ENCODE measurements around the gene FAT1. TPM values are rescaled to one million over a fixed set of nuclear protein-coding genes. Genes with fewer than 3 reads are reported as not detected.

Gene FAT1
- total RNA-seq, 2 experiments from 2014 or later = under 0.01 to 0.08 TPM

GRCh38 chr4:186738421-186738820 is 14.8 kb upstream of the FAT1 start:
- ChIA-PET CTCF (ENCODE audit: unreplicated experiment) (no interaction called here), POLR2A (no interaction called here)
- intact Hi-C loops (cut with micrococcal nuclease; ENCODE audit: unreplicated experiment) = no loop called here
- Histone ChIP-seq H3K4me1 (ENCODE audit: insufficient read depth, low read length, poor library complexity, severe bottlenecking) (no peaks in the 10 kb centered on the region), H3K4me2 (ENCODE audit: low read length) (no peak overlapping the region), H4K20me1 (ENCODE audit: insufficient read depth, low read length) (no peaks in the 10 kb centered on the region), H3K36me3 (ENCODE audit: insufficient read depth, low read length) (no peaks in the 10 kb centered on the region), H3K27ac (ENCODE audit: low read depth, low read length, poor library complexity, severe bottlenecking) (no peak overlapping the region), H3K9me2 (ENCODE audit: insufficient read depth, low read length) (no peaks in the 10 kb centered on the region), H3K79me2 (ENCODE audit: insufficient read depth, low read depth, low read length) (no peaks in the 10 kb centered on the region), H3K4me3 (ENCODE audit: low read depth, low read length, poor library complexity, severe bottlenecking) (no peak overlapping the region), H3K9me3 (ENCODE audit: low read length) (no peaks in the 10 kb centered on the region), H2AFZ (ENCODE audit: low read length) (no peak overlapping the region)
- DNase-seq (ENCODE audit: low spot score) = no peak
- BruUV-seq (replicated peaks) = no TSS peak
- TF ChIP-seq, protein P1, sequence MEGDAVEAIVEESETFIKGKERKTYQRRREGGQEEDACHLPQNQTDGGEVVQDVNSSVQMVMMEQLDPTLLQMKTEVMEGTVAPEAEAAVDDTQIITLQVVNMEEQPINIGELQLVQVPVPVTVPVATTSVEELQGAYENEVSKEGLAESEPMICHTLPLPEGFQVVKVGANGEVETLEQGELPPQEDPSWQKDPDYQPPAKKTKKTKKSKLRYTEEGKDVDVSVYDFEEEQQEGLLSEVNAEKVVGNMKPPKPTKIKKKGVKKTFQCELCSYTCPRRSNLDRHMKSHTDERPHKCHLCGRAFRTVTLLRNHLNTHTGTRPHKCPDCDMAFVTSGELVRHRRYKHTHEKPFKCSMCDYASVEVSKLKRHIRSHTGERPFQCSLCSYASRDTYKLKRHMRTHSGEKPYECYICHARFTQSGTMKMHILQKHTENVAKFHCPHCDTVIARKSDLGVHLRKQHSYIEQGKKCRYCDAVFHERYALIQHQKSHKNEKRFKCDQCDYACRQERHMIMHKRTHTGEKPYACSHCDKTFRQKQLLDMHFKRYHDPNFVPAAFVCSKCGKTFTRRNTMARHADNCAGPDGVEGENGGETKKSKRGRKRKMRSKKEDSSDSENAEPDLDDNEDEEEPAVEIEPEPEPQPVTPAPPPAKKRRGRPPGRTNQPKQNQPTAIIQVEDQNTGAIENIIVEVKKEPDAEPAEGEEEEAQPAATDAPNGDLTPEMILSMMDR (conservative IDR thresholded peaks at IDR 0.05; ENCODE audit: low read length) = no peak
- no peak for TF ChIP-seq EZH2phosphoT487 (IDR thresholded peaks at IDR 0.05; ENCODE audit: borderline replicate concordance, low read depth, low read length)

DNA sequence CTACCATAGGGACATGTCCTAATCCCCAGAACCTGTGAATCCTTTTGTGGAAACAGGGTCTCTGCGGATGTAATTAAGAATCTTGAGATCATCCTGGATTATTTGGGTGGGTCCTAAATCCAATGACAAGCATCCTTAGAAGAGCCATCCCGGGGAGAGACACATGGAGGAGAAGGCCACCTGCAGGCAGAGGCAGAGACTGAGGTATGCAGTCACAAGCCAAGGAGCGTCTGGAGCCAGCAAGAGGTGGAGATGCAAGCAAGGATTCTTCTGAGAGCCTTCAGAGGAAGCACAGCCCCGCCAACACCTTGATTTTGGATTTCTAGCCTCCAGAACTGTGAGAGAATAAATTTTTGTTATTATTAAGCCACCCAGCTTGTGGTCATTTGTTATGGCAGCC is 13.8 kb upstream of the FAT1 start:
- no peak overlapping the region for H2AFZ ChIP-seq (ENCODE audit: low read length)
- H3K4me1 ChIP-seq (ENCODE audit: insufficient read depth, low read length, poor library complexity, severe bottlenecking) = no peaks in the 10 kb centered on the region
- no peak for TF ChIP-seq EZH2phosphoT487 (IDR thresholded peaks at IDR 0.05; ENCODE audit: borderline replicate concordance, low read depth, low read length)
- TF ChIP-seq, protein P1 (conservative IDR thresholded peaks at IDR 0.05; ENCODE audit: low read length) = no peak
- no peak overlapping the region for H3K27ac ChIP-seq (ENCODE audit: low read depth, low read length, poor library complexity, severe bottlenecking)
- no peak for DNase-seq (ENCODE audit: low spot score)
- no peaks in the 10 kb centered on the region for H3K36me3 ChIP-seq (ENCODE audit: insufficient read depth, low read length)
- ChIA-PET POLR2A (interaction anchor here (0.7 kb wide), 1 partner anchor 15 kb away, joined by 3 read pairs; no protein-coding TSS in a partner anchor), CTCF (ENCODE audit: unreplicated experiment) (no interaction called here)
- H3K4me3 ChIP-seq (ENCODE audit: low read depth, low read length, poor library complexity, severe bottlenecking) = no peak overlapping the region
- H4K20me1 ChIP-seq (ENCODE audit: insufficient read depth, low read length) = no peaks in the 10 kb centered on the region
- no peaks in the 10 kb centered on the region for H3K79me2 ChIP-seq (ENCODE audit: insufficient read depth, low read depth, low read length)
- H3K4me2 ChIP-seq (ENCODE audit: low read length) = no peak overlapping the region
- H3K9me3 ChIP-seq (ENCODE audit: low read length) = no peaks in the 10 kb centered on the region
- intact Hi-C loops (cut with micrococcal nuclease; ENCODE audit: unreplicated experiment) = no loop called here
- no peaks in the 10 kb centered on the region for H3K9me2 ChIP-seq (ENCODE audit: insufficient read depth, low read length)
- BruUV-seq (replicated peaks) = no TSS peak

GRCh38 chr4:186736466-186736865 is 12.8 kb upstream of the FAT1 start:
- intact Hi-C loops (cut with micrococcal nuclease; ENCODE audit: unreplicated experiment) = no loop called here
- no peaks in the 10 kb centered on the region for H3K9me3 ChIP-seq (ENCODE audit: low read length)
- POLR2A ChIA-PET = interaction anchor here (0.7 kb wide), 1 partner anchor 16 kb away, joined by 3 read pairs; no protein-coding TSS in a partner anchor
- no peaks in the 10 kb centered on the region for H3K36me3 ChIP-seq (ENCODE audit: insufficient read depth, low read length)
- no peak overlapping the region for H3K4me3 ChIP-seq (ENCODE audit: low read depth, low read length, poor library complexity, severe bottlenecking)
- TF ChIP-seq, protein P1 (conservative IDR thresholded peaks at IDR 0.05; ENCODE audit: low read length) = no peak
- TF ChIP-seq EZH2phosphoT487 (IDR thresholded peaks at IDR 0.05; ENCODE audit: borderline replicate concordance, low read depth, low read length) = no peak
- H3K9me2 ChIP-seq (ENCODE audit: insufficient read depth, low read length) = no peaks in the 10 kb centered on the region
- BruUV-seq (replicated peaks) = no TSS peak
- H3K4me2 ChIP-seq (ENCODE audit: low read length) = no peak overlapping the region
- CTCF ChIA-PET (ENCODE audit: unreplicated experiment) = no interaction called here
- H2AFZ ChIP-seq (ENCODE audit: low read length) = no peak overlapping the region
- no peak for DNase-seq (ENCODE audit: low spot score)
- no peaks in the 10 kb centered on the region for H3K4me1 ChIP-seq (ENCODE audit: insufficient read depth, low read length, poor library complexity, severe bottlenecking)
- no peaks in the 10 kb centered on the region for H3K79me2 ChIP-seq (ENCODE audit: insufficient read depth, low read depth, low read length)
- H3K27ac ChIP-seq (ENCODE audit: low read depth, low read length, poor library complexity, severe bottlenecking) = no peak overlapping the region
- H4K20me1 ChIP-seq (ENCODE audit: insufficient read depth, low read length) = no peaks in the 10 kb centered on the region

All from OCI-LY7 (cell line).